ENCODE measurements around the gene CSNK1D.

Gene CSNK1D

GRCh38 chr17:82309656-82310570, 36.4 kb upstream of the CSNK1D start:
- no peak for DNase-seq (ENCODE audit: extremely low read depth, low read depth)
- TF ChIP-seq, protein P1, sequence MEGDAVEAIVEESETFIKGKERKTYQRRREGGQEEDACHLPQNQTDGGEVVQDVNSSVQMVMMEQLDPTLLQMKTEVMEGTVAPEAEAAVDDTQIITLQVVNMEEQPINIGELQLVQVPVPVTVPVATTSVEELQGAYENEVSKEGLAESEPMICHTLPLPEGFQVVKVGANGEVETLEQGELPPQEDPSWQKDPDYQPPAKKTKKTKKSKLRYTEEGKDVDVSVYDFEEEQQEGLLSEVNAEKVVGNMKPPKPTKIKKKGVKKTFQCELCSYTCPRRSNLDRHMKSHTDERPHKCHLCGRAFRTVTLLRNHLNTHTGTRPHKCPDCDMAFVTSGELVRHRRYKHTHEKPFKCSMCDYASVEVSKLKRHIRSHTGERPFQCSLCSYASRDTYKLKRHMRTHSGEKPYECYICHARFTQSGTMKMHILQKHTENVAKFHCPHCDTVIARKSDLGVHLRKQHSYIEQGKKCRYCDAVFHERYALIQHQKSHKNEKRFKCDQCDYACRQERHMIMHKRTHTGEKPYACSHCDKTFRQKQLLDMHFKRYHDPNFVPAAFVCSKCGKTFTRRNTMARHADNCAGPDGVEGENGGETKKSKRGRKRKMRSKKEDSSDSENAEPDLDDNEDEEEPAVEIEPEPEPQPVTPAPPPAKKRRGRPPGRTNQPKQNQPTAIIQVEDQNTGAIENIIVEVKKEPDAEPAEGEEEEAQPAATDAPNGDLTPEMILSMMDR (IDR thresholded peaks at IDR 0.05; ENCODE audit: low read depth, low read length, missing control alignments), result no peak
- H3K4me3 ChIP-seq (replicated peaks; ENCODE audit: low read depth, low read length), result no peak overlapping the region

- no peak overlapping the region for H3K4me3 ChIP-seq (replicated peaks; ENCODE audit: low read depth, low read length)
- TF ChIP-seq, protein P1 (IDR thresholded peaks at IDR 0.05; ENCODE audit: low read depth, low read length, missing control alignments), result no peak
- no peak for DNase-seq (ENCODE audit: extremely low read depth, low read depth)
Observed at GRCh38 chr17:82305727-82306300, 32.3 kb upstream of the CSNK1D start.

DNA sequence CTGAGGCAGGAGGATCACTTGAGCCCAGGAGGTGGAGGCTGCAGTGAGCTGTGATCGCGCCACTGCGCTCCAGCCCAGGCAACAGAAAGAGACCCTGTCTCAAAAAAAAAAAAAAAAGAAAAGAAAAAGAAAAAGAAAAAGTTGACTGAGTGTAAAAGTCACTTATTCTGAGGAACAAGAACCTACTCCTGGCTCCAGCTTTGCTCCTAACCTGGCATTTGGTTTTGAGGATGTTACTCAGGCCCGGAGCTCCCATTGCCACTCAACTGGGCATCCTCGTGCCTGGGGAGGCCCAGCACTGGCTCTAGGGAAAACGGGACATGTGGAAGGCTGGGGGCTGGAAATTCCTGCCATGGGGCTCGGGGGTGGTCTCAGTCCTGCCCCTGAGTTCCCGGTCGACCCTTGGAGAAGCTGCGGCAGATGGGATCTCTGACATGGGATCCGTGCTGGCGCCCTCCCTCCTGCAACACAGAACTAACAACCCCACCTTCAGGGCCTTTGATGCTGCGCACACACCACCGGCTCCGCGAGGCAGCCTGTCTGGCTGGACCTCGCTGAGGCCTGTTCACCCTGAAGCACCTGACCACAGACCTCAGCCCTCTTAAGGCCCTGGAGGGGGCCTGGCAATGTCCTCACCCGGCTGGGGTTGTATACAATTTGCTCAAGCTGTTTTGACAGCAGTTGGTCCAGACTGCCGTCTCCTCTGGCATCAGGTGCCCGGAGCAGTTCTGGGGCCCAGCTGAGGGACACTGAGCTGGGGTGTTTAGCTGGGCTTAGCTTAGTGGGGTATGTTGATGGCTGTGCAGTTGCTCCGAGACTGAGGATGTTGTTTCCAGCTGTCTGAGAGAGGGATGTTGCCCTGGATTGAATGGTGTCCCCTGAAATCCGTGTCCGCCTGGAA, 31.6 kb upstream of the CSNK1D start:
- TF ChIP-seq, protein P1 (IDR thresholded peaks at IDR 0.05; ENCODE audit: low read depth, low read length, missing control alignments), result no peak
- no peak overlapping the region for H3K4me3 ChIP-seq (replicated peaks; ENCODE audit: low read depth, low read length)
- DNase-seq (ENCODE audit: extremely low read depth, low read depth), result no peak

DNA sequence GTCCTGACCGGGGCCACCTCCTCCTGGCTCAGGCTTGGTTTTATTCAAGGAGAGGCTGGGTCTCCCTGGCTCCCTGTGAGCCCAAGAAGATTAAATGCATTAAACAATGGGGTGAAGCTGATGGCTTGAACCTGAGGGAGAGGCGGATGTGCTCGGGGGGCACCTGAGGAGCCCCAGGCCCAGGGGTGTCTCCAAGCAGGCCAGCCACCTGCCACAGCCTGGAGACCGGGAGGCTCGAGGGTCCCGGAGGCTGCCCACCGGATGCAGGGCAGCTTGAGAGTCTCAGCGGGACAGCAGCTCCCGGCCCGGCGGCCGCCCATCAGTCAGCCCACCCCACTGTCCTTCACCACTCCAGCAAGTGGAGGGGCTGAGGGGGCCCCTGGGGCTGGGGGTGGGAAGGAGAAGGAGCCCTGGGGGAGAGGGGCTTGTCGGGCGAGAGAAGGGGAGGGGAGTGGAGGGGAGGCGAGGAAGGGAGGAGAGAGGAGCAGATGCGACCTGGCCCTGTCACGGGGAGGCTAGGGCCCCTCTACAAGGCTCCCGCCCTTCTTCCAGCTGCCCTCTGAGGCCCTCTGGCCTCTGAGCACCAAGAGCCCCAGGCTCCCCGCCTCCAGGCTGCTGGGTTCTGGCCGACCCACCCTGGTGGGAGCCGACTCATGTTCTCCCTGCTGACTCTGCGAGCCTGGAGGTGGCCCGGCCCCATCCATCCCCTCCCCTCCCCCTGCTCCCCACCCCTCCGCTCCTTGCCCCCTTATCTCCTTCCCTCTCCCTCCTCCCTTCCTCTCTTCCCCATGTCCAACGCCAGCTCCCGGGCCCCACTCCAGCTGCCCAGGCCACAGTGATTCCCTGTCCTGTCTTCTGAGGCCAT, 30.7 kb upstream of the CSNK1D start:
- no peak for DNase-seq (ENCODE audit: extremely low read depth, low read depth)
- TF ChIP-seq, protein P1 (IDR thresholded peaks at IDR 0.05; ENCODE audit: low read depth, low read length, missing control alignments), result no peak
- H3K4me3 ChIP-seq (replicated peaks; ENCODE audit: low read depth, low read length), result no peak overlapping the region

- H3K4me3 ChIP-seq (replicated peaks; ENCODE audit: low read depth, low read length), result no peak overlapping the region
- TF ChIP-seq, protein P1 (IDR thresholded peaks at IDR 0.05; ENCODE audit: low read depth, low read length, missing control alignments), result no peak
Observed at GRCh38 chr17:82302991-82303943, 29.8 kb upstream of the CSNK1D start.

More at GRCh38 chr17:82302991-82303943, 29.8 kb upstream of the CSNK1D start:
- DNase-seq (ENCODE audit: extremely low read depth, low read depth), result no peak
